ENCODE measurements around the gene TEX36. TPM values are rescaled to one million over a fixed set of nuclear protein-coding genes. Genes with fewer than 3 reads are reported as not detected.

The TEX36 gene, protein sequence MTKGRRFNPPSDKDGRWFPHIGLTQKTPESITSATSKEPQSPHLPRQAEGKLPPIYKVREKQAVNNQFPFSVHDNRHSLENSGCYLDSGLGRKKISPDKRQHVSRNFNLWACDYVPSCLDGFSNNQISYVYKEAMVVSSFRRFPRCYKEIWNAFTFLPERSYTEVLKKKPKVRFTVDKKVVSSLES
- not detected for total RNA-seq (2021; fragmentation: NEBNext Ultra II Directional; extraction: Animal tissue kit (Norgen Biotek cat#: 25700))
- long read RNA-seq, partial matches to known transcripts, result 1 of 1 reads
- long read RNA-seq, other reads (novel, unspliced or antisense), result 0 of 1 reads

DNA sequence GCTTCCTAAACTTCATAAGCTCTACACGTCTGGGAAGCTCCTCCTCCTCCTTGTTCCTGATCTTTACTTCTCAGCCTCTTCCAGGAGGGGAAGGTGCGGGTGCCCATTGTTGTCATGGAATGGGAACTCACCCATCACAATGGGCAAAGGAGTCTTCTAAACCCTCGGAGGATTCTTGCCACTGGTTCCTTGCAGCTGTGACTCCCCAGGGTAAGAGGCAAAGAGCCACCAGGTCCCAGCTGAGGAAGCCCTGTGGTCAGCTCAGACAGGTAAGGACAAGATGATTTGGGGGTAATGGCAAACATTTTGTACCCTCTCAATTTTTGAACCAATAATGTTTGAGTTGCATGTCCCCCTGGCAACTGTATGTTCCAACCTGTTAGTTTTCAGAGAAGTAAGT, at the start of gene TEX36:
TEX36 (minus strand) TSS at position 101 of the 400 bp plus-strand sequence. CDS start 174 bp downstream, outside the sequence.
- peaks cover 7% of the 10 kb centered on the region; the same call in 1 of the 2 replicates for H3K4me1 Mint-ChIP-seq (ENCODE audit: low read depth)
- H3K27ac Mint-ChIP-seq, result no peak within 1 kb of the TSS
- H3K4me3 Mint-ChIP-seq, result no peak within 1 kb of the TSS
- no peaks in the 10 kb centered on the region for H3K36me3 Mint-ChIP-seq (ENCODE audit: low read depth)
- H3K9me3 Mint-ChIP-seq, result peaks cover 4% of the 10 kb centered on the region; the same call in 1 of the 2 replicates
- no peak for DNase-seq
- H3K27me3 Mint-ChIP-seq (ENCODE audit: insufficient read depth), result peaks cover 27% of the 10 kb centered on the region
- TF ChIP-seq, protein P1, sequence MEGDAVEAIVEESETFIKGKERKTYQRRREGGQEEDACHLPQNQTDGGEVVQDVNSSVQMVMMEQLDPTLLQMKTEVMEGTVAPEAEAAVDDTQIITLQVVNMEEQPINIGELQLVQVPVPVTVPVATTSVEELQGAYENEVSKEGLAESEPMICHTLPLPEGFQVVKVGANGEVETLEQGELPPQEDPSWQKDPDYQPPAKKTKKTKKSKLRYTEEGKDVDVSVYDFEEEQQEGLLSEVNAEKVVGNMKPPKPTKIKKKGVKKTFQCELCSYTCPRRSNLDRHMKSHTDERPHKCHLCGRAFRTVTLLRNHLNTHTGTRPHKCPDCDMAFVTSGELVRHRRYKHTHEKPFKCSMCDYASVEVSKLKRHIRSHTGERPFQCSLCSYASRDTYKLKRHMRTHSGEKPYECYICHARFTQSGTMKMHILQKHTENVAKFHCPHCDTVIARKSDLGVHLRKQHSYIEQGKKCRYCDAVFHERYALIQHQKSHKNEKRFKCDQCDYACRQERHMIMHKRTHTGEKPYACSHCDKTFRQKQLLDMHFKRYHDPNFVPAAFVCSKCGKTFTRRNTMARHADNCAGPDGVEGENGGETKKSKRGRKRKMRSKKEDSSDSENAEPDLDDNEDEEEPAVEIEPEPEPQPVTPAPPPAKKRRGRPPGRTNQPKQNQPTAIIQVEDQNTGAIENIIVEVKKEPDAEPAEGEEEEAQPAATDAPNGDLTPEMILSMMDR (IDR thresholded peaks at IDR 0.05), result no peak

DNA sequence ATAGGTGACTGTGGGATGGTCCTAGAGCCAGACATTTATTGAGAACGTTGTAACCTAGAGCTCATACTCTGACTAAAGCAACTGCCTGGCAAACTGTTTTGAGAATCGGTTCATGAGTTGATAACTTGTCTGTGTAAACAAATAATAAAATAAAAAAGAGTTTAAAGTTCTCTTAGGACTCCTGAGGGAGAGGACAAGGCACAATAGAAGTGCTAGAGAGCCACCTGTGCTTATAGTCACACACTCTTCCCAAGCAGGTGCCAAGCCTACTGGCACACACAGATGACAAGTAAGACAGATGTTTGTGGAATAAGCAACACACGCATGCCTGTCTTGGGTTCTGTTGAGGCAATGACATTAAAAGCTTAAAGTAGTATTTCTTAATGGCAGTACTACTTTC, 44.5 kb upstream of the TEX36 start:
- no peaks in the 10 kb centered on the region for H3K9me3 Mint-ChIP-seq
- DNase-seq, result no peak
- H3K27ac Mint-ChIP-seq, result no peak overlapping the region
- peaks cover 54% of the 10 kb centered on the region for H3K36me3 Mint-ChIP-seq (ENCODE audit: low read depth)
- TF ChIP-seq, protein P1 (IDR thresholded peaks at IDR 0.05), result no peak
- H3K4me1 Mint-ChIP-seq (ENCODE audit: low read depth), result no peaks in the 10 kb centered on the region
- no peak overlapping the region for H3K4me3 Mint-ChIP-seq
- H3K27me3 Mint-ChIP-seq (ENCODE audit: insufficient read depth), result no peaks in the 10 kb centered on the region

DNA sequence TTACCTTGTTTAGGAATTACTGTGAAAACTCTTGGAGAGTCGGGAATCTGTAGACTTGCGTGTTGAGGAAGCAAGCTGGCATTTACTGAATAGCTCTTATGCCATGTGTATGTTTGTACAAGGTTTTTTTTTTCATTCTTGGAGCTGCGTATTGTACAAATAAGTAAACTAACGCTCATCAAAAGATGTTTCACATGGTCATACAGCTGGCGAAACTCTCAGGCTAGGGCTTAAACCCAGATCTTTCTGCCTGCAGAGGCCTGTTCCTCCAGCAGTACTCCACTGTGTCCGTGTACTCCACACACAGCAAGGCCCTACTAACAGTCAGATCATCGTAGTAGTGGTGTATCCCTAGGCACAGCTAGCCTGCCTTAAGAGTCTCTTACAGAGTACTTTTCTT, 44.0 kb upstream of the TEX36 start:
- H3K36me3 Mint-ChIP-seq (ENCODE audit: low read depth), result peaks cover 55% of the 10 kb centered on the region
- DNase-seq, result no peak
- no peaks in the 10 kb centered on the region for H3K9me3 Mint-ChIP-seq
- peaks cover 2% of the 10 kb centered on the region for H3K4me1 Mint-ChIP-seq (ENCODE audit: low read depth)
- TF ChIP-seq, protein P1 (IDR thresholded peaks at IDR 0.05), result no peak
- no peaks in the 10 kb centered on the region for H3K27me3 Mint-ChIP-seq (ENCODE audit: insufficient read depth)
- no peak overlapping the region for H3K4me3 Mint-ChIP-seq
- no peak overlapping the region for H3K27ac Mint-ChIP-seq

DNA sequence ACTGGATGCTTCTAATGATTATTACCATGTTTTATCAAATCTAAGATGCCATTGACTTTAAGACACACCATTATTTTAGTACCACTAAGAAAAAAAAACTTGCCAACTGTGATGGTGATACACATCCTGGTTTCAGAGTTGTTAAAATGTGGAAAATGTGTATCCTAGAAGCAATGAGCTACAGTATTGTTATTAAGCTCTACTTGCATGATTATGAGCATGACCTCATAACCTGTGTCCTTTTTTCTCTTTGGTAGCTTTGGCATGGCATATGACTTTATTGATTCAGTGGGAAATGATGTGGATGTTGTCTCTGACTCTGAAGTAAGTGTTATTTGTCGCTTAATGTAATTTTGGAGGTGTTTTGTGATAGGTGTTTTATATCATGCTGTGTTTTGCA, 39.8 kb upstream of the TEX36 start:
- Mint-ChIP-seq H3K4me3 (no peak overlapping the region), H3K9me3 (no peaks in the 10 kb centered on the region), H3K4me1 (ENCODE audit: low read depth) (peaks cover 26% of the 10 kb centered on the region), H3K36me3 (ENCODE audit: low read depth) (peaks cover 41% of the 10 kb centered on the region), H3K27ac (no peak overlapping the region), H3K27me3 (ENCODE audit: insufficient read depth) (no peaks in the 10 kb centered on the region)
- no peak for DNase-seq
- TF ChIP-seq, protein P1 (IDR thresholded peaks at IDR 0.05), result no peak

DNA sequence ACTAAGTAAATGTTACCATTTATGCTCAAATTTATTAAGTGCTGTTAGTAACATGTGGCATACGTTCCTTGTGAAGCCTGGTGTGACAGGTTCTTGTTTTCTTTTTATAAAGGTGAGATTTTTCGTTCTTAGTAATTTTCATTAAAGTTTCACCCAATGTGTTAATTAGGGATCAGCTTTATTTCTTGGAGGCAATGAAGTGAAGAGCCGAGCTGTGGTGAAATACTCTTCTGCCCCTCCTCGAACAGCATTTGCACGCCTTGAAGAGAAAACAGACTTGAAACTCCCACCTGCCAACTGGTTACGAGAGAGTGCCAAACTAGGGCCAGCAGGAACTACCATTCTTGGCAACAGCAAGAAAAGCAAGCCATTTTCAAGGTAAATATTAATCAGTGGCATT, 38.1 kb upstream of the TEX36 start:
- Mint-ChIP-seq H3K4me3 (peak overlapping the region; percentile 97), H3K27ac (no peak overlapping the region; the same call in 1 of the 2 replicates), H3K9me3 (no peaks in the 10 kb centered on the region), H3K36me3 (ENCODE audit: low read depth) (peaks cover 33% of the 10 kb centered on the region), H3K27me3 (ENCODE audit: insufficient read depth) (no peaks in the 10 kb centered on the region), H3K4me1 (ENCODE audit: low read depth) (peaks cover 26% of the 10 kb centered on the region)
- TF ChIP-seq, protein P1 (IDR thresholded peaks at IDR 0.05), result no peak
- no peak for DNase-seq

All from HFFc6 (cell line).